Endometrial microvascular endothelial cells (primary cell): ENCODE data around the gene DHFR. TPM values are rescaled to one million over a fixed set of nuclear protein-coding genes. Genes with fewer than 3 reads are reported as not detected.

Experiments
- in situ Hi-C: cut with HindIII; loops from 2 replicates; pipeline ENCODE4 v1.10.0; 2017; ENCODE audit warnings: low sequenced_read_pairs, low pct_unique_long_range_greater_than_20kb; ENCODE audit errors: inconsistent ontology term
- total RNA-seq: library from RNA; depleted of rRNA; stranded (reverse); fragments of >200 nt; gene quantifications from one replicate; pipeline ENCODE4 v1.2.3, GENCODE V29; 2015; ENCODE audit errors: inconsistent ontology term

Gene DHFR
- total RNA-seq, 1 donor from 2014 or later, result 60.9 TPM

DNA sequence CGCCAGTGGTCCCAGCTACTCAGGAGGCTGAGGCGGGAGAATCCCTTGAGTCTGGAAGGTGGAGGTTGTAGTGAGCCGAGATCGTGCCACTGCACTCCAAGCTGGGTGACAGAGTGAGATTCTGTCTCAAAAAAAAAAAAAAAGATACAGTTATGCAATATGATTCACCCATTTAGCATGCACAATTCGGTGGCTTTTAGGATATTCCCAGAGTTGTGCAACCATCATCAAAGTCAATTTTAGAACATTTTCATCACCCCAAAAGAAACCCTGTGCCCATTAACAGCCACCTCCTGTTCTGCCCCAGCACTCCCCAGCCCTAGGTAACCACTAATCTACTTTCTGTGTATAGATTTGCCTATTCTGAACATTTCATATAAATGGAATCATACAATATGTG, 4.3 kb upstream of the DHFR start:
- in situ Hi-C loops, result no loop called here

DNA sequence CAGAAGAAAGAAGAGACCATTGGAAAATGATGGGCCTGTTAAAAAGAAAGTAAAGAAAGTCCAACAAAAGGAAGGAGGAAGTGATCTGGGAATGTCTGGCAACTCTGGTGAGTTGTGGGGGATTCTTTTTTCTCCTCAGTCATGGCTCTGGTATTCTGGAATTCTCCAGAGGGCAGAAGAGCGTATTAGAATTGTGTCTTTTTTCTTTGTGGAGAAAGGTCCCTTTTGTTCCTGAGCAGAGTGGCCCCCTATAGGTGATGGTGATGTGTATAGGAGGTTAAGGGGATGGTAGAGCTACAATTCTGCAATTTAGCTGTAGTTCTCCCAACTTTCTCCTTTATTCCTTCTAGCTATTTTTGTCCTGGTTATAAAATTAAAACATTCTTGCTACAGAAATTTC, 1.6 kb upstream of the DHFR start:
- in situ Hi-C loops, result no loop called here

DNA sequence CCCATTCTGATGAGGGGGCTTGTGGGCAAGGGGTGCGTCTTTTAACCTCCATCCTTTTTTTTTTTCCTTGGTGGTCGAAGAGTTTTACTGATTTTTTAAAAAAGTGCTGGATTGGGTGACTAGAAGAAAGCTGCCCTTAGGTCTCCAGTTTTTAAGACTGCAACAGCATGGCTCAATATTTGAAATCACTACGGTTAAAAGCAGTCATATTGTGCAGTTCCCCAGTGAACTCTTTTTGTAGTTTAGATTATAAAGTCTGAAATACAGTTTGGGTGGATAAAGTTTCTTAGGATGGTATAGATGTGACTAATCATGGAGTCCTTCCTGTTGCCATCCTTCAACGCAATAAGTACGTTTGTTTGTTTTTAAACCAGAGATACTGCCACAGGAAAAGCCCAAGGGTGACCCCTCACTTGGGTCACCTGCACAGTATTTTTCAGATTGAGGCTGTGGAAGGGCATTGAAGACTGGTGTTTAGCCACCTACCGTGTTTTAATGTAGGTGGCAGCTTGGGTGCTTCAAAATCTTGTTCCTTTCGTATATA, 520 bp upstream of the DHFR start:
- in situ Hi-C loops, result no loop called here

DNA sequence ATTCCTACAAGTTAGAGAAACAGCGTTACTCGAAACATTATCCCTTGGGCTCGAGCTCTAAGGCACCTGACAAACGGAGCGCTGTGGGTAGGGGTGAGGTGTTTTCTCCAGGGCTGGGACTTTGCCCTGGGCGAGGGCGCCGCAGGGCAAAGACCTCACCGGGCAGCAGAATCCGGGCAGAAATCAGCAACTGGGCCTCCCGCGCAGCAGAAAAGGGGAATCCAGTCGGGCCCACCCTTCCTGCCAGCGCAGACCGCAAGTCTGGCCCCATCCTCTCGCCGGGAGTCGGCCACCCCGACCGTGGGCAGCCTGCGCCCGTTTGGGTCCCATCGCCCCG, 761 bp downstream of the DHFR start:
- in situ Hi-C loops, result no loop called here

DNA sequence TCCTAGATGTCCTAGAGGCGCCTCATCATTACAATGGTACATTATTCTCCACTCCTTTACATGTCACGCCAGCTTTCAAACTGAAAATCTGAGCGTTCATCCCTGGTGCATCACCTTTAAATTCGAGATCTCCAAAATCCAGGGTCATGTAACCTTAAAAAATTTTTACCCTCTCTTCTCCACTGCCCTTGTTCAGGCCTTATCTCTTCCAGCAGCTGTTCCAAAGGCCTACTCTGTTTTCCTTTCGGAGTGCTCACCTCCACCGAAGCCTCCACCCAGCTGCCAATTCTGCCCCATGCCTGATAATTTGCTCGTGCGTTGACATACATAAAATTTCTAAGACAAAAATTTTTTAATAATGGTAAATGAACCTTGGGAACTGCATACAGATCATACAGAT, 1.3 kb downstream of the DHFR start:
- in situ Hi-C loops, result no loop called here

DNA sequence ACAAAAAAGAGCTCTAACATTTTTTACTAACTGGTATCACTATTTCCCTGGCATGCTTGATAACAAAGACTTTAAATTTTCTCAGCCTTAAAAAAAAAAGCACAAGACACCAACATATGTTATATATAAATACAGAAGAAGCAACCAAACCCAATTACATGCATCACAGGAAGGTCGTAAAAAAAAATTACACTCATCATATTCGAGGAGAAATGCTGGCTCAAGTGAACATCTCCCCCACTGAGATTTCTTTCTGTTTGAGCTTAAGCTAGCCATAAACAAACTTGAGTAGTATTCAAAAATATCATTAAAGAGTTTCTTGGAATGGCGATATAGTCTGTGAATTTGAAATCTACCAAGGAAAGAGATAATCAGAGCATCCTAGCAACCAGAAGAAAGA, 7.9 kb downstream of the DHFR start:
- in situ Hi-C loops, result no loop called here

DNA sequence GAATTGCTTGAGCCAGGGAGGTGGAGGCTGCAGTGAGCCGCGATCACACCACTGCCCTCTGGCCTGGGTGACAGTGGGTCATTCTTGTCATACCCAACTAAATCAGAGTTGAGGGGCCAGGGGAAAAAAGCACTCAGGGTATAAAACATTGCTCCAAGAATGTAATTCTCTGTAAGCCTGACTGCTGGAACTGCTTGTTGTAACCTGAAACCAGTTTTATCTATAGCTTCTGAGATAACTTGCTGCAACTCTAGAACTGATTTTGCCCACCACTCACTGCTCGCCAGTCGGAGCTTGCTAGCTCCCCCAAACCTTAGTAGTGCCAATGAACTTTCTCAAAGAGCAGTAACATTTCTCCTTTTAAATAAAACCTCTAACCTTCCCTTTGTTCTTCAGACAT, 9.9 kb downstream of the DHFR start:
- in situ Hi-C loops, result no loop called here

DNA sequence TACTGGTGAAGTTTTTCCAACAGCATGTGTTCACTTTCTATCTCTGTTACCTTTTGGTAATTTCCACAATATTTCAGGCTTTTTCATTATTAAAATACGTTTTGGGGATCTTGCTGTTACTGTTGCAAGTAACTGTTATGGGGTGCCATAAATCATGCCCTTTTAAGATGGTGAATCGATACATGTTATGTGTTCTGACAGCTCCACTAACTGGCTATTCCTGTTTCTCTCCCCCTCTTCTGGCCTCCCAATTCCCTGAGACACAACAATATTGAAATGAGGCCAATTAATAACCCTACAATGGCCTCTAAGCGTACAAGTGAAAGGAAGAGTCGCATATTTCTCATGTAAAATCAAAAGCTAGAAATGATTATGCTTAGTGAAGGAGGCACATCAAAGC, 13.4 kb downstream of the DHFR start:
- in situ Hi-C loops, result no loop called here

DNA sequence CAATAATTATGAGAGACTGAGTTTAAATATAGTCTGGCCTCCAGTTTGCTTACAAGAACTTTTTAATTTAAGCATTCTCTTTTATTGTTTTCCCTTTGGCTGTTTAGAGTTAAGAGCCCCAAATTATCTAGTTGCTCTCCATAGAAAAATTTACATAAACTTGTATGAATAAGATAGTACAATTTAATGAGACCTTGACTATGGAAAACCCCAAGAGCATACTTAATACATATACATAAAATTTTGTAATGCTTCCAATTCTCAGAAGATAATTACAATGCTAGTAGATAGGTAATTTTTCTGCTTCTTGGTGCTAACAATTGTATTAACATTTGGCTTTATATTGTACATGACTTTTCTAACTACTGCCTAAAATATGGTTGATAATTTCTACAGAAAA, 20.6 kb downstream of the DHFR start:
- in situ Hi-C loops, result no loop called here

DNA sequence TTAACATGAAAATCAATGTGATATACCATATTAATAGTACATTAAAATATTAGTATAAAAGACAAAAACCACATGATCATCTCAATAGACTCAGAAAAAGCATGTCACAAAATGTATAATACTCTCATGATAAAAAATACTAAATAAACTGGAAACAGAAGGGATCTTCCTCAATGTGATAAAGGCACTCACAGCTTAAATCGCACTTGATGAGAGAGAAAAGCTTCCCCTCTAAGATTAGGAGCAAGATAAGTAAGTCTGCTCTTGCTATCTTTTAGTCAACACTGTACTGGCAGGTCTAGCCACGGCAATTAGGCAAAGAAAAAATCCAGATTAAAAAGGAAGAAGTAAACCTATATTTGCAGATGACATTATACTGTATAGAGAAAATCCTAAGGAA, 22.1 kb downstream of the DHFR start:
- in situ Hi-C loops, result no loop called here

DNA sequence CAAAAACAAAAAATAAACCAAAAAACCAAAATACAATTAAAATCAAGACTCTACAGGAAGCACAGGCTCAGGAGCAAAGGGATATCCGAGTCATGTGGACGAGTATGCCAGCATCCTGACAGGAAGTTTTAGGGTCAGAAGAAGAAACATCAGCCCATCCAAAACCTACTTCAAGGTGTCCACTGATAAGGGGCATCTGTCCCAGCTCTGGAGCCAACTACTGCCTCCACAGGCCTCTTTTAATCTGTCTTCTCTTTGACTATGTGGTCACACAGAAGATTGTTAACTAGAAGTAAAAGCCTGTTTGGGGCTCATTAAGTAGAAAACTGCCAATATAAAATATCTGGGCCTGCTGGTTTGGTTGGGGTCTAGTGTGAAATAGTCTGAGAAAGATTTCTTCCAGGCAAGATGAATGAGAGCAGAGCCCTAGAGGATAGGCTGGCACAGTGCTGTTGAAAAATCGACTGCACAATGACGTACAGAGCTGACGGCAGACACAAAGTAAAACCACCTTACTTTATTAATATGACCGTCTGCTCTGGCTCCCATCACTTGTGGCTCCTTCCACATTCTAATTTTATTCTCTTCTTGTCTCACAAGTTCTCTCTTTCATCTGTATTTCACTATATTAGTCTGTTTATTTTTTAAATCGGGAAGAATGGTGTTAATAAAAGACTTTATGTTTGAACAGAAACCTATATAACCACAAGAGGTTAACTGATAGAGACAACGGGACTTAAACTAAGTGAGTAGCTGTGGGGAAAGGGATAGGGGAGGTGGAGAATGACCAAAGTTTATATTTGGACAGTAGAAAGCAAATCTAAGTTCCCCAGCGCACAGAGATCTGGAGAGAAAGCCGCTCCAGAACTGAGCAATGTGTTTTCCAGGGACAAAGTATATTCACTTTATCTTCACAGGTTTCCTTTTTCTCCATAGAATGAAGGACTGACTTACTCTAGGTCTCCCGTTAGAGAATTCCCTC, 23.2 kb downstream of the DHFR start:
- in situ Hi-C loops, result no loop called here

DNA sequence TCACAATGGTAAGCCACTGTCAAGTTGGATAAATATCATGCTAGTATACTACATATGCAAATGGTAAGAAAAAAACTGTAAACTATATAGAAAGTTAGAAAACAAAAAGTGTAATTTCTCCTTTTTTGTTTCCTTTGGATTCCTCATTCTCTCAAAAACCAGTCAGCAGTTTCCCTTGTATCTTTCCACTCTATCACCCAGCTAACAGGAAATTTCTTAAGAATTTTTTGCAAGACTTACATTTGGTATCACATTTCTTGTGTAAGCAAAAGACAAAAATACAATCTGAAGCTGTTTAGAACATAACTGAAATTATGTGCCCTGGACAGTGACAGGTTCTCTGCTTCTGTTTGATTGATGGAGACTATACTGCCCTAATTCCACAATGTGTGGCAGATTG, 25.5 kb downstream of the DHFR start:
- in situ Hi-C loops, result no loop called here

DNA sequence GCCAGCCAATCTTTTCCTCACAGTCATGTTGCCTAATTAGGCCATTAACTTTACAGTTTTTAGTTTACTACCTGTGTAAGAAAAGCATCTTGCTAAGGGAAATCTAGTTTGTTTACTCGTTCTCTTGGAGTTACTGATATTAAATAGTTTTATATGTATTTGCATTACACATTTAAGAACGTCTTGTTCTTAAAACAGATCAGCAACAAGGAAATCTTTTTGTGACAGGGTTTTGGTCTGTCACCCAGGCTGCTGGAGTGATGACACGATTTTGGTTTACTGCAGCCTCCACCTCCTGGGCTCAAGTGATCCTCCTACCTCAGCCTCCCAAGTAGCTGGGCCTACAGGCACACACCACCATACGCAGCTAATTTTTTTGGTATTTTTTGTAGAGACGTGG, 29.6 kb downstream of the DHFR start:
- in situ Hi-C loops, result no loop called here

DNA sequence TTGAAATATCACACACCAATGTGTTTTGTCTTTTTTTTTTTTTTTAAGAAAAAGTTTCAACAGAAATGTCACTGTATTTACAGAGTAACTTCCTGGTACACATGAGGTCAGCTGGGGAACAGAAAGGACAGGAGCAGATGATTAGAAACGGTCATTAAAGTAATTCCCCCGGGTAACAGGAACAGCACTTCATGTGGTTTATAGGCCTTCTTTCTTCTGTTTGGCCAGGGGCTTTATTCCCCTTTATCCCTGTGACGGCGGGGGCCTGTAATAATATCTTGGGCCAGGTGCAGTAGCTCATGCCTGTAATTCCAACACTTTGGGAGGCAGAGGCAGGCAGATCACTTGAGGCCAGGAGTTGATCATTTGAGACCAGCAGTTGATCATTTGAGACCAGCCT, 30.8 kb downstream of the DHFR start:
- in situ Hi-C loops, result no loop called here

DNA sequence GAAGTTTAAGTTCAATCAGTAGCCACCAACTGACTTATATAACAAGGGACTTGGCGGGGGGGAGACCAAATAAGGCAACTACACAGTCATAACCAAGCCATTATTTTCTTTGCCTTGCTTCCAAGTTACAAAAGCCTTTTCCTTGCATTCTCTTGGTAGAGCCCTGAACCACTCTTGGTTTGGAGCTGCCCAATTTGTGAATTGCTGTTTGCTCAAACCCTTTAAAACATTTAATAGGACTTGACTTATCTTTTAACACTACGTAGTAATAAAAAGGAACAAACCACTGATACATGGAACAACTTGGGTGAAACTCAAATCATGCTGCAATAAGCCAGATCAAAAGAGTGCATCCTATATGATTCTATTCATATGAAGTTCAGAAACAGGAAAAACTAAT, 32.0 kb downstream of the DHFR start:
- in situ Hi-C loops, result no loop called here

DNA sequence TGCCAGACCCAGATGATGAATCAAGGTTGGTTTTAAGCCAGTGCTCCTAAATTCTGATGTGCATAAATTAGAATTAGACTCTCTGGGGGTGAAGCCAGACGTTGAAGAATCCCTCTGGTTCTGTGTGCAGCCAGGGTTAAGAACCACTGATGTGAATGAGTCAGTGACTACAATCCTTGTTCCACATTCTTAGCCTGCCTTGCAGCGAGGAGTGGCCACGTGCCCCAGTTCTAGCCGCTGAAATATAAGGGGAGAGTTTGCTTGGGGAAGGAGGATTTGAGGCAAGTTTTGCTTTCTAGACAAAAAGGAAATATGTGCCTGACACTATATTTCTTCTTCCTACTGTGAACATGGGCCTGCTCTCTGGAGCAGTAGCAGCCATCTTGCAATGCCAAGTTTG, 34.6 kb downstream of the DHFR start:
- in situ Hi-C loops, result no loop called here

DNA sequence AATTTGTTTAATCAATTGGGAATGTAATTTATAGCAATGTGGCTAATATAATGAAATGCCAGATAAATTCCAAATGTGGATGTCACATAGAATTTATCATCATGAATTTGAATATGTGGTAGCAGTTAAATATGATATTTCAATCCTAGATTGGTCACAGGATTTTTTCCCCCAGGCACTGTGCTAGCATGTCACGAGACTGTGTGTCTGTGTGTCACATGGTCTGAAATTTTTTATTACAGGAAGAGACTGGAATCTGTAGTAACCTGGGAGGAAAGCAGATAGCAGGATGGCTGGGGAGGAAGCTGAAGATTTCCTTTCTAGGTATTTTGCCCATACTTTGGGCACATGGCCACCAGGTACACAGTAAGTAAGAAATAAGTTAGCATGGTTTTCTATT, 35.7 kb downstream of the DHFR start:
- in situ Hi-C loops, result no loop called here

DNA sequence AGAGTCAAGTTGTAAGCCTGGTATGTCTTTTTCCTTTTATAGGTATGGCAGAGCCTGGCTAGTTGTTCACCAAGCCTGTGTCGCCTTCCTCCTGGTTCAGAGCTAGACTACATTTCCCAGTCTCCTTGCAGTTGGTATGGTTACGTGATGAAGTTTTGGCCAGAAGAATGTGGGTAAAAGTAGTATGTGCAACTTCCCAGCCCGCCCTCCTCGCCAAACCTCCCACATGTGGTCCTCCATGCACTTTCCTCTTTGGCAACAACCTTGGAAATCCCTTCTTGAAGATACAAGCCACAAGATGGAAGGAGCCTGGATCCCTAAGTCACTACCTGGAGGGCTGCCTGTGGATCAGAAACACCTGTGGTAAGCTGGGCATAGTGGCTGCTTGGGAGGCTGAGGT, 36.3 kb downstream of the DHFR start:
- in situ Hi-C loops, result no loop called here

DNA sequence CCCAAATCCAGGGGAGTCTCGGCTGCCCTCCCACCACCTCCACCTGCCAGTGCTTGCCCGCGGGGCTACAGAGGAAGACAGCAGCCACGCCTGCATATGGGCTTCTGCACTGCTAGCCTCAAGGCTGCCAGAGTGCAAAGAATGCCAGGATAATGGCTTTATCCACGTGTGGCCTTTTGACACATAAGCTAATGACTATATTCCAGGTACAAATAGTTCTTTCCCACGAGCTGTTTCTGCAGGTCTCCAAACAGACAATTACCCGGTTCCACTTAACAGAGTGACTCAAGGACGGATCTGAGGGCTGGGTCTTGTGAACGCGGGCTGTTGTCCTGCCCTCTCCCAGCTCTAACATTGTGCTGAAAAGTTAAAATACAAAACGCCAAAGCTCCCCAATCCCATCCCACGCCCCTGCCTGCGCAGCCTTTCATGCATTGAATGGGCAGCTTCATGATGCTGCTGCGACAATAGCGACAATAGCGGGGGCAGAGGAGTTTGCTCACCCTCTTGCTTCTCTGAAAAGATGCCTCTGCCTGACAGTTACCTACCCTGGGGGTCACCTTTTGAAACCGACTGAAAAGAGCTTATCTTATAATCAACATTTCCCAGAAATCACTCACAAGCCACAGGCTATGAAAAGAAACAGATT, 39.4 kb downstream of the DHFR start:
- in situ Hi-C loops, result no loop called here

DNA sequence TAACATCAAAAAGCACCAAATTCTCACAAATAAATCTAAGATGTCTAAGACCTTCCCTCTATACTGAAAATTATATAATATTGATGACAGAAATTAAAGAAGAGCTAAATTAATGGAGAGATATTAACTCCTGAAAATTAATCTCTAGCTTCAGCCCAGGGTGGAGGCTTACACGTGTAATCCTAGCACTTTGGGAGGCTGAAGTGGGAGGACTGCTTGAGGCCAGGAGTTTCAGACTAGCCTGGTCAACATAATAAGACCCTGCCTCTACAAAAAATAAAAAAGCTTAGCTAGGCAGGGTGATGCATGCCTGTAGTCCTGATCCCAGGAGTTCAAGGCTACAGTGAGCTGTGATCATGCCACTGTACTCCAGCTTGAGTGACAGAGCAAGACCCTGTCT, 45.1 kb downstream of the DHFR start:
- in situ Hi-C loops, result no loop called here
